ENCODE measurements around the gene PSMB10.

PSMB10 gene

GRCh38 chr16:67892899-67893742, 43.5 kb downstream of the PSMB10 start, which contains the start of gene PSKH1:
Gene PSKH1 (plus strand): TSS chr16:67893254. CDS start chr16:67908750, 15,496 bp downstream.
- DNase-seq (ENCODE audit: low read depth, low spot score), result peak; percentile 84

GRCh38 chr16:67892375-67892774, 44.3 kb downstream of the PSMB10 start:
- DNase-seq (ENCODE audit: low read depth, low spot score), result no peak

GRCh38 chr16:67888331-67888730, 48.3 kb downstream of the PSMB10 start:
- DNase-seq (ENCODE audit: low read depth, low spot score), result no peak

DNA sequence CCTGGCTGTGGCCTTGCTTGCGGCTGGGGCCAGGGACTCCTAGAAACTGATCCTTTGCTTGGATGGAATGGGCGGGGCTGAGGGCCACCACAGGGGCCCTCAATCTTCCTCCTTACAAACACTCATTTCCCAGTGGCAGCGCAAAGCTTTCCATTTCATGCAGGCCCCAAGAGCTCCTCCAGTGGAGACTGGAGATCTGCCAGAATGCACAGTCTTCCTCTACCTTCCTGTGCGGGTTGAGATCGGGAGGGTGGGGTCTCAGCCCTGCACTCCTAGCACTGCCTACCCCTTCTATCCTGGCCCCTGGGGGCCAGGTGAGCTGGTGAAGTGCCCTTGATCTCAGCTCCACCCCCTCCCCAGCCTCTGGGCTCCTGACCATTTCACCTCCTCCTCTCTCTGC, 50.3 kb downstream of the PSMB10 start:
- DNase-seq (ENCODE audit: low read depth, low spot score), result no peak

DNA sequence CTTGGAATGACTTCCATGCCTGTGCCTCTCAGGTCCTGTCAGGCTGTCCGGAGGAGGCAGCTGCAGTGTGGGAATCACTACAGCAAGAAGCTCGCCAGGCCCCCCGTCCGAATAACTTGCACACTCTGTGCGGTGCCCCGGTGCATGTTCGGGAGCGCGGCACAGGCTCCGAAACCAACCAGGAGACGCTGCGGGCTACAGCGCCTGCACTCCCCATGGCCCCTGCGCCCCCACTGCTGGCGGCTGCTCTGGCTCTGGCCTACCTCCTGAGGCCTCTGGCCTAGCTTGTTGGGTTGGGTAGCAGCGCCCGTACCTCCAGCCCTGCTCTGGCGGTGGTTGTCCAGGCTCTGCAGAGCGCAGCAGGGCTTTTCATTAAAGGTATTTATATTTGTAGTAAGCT, 50.7 kb downstream of the PSMB10 start:
- no peak for DNase-seq (ENCODE audit: low read depth, low spot score)

DNA sequence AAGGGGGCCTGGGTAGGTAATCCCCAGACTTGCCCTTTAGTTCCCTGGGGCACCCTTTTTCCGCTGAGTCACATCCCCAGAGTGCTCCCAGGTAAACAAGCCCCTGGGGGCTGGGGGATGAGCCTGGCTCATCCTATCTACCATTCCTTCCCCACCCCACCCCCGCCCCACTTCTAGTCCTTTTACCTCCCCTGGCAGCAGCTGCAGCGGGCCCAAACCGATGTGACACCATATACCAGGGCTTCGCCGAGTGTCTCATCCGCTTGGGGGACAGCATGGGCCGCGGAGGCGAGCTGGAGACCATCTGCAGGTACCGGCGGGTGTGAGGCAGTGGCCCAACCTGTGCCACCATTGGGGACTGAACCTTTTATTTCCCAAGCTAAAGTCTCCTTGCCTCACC, 51.1 kb downstream of the PSMB10 start:
- no peak for DNase-seq (ENCODE audit: low read depth, low spot score)

DNA sequence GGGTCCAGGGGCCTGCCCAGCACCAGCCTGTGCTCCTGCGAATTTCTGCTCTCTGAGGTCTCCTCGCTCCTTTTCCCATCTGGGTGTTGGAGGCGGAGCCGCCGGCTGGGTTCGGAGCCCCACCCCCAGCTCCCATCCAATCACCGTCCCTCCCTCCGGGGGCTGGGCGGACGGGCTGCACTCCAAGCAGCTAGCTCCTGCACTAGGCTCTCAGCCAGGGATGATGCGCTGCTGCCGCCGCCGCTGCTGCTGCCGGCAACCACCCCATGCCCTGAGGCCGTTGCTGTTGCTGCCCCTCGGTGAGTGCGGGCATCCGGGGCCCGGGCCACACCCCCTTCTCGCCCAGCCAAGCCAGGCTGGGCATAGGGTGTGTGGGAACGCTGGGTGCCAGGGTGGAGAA, 52.0 kb downstream of the PSMB10 start, which contains the start of gene NRN1L:
NRN1L (plus strand) TSS at position 202 of the 400 bp plus-strand sequence; CDS start at position 221, 19 bp downstream.
- DNase-seq (ENCODE audit: low read depth, low spot score), result peak; percentile 69
